IMR-90 (cell line): Measurements from ENCODE around the gene HSFX3. TPM values are rescaled to one million over a fixed set of nuclear protein-coding genes. Genes with fewer than 3 reads are reported as not detected.
"Not testable (repeated sequence)": the region's sequence is repeated elsewhere in the genome, so short reads cannot be mapped to it uniquely, and the experiment has no call there.

Source experiments
- ATAC-seq: fragments of 200-7000 bp; cut with Tn5 transposase; 2 replicates; pipeline ENCODE4 v1.9.1; 2020; ENCODE audit warnings: low read depth, mild to moderate bottlenecking, moderate library complexity
- BruUV-seq: library from RNA; stranded (reverse); fragments of 400-500 nt; replicated peaks from 2 replicates; lab custom pipeline; 2021; lab: Mats Ljungman, UMichigan
- CTCF ChIA-PET: fragments of 300-600 bp; formaldehyde crosslinking; extraction: SDS; loops from one replicate; lab custom pipeline; 2021; ENCODE audit warnings: antibody characterized with exemption; lab: Yijun Ruan, JAX
- POLR2A ChIA-PET: fragments of 300-600 bp; sonication (Branson Sonifier 250); formaldehyde crosslinking; loops from one replicate; lab custom pipeline; 2022; ENCODE audit warnings: antibody characterized with exemption; ENCODE audit not compliant: unreplicated experiment; lab: Charles Lee
- DNase-seq: peaks from one replicate; pipeline ENCODE4 v3.0.0; 2013
- H2AFZ ChIP-seq: replicated peaks from 2 replicates; pipeline ENCODE3; 2013; ENCODE audit warnings: low read length, mild to moderate bottlenecking; ENCODE audit not compliant: poor library complexity
- H2AK5ac ChIP-seq: 2 replicates; pipeline ENCODE4 v1.6.1; 2013; ENCODE audit warnings: low read depth, low read length, inconsistent platforms
- H2AK9ac ChIP-seq: replicated peaks from 2 replicates; pipeline ENCODE3; 2013; ENCODE audit warnings: mild to moderate bottlenecking, low read depth, low read length, moderate library complexity; ENCODE audit not compliant: poor library complexity
- H2BK120ac ChIP-seq: 2 replicates; pipeline ENCODE4 v1.6.1; 2013; ENCODE audit warnings: low read depth, low read length, inconsistent platforms
- H2BK15ac ChIP-seq: 3 replicates; pipeline ENCODE4 v1.6.1; 2013; ENCODE audit warnings: low read depth, low read length, inconsistent platforms
- H2BK20ac ChIP-seq: 2 replicates; pipeline ENCODE4 v1.6.1; 2013; ENCODE audit warnings: low read depth, mild to moderate bottlenecking, inconsistent platforms, low read length, moderate library complexity
- H2BK5ac ChIP-seq: 2 replicates; pipeline ENCODE4 v1.6.1; 2013; ENCODE audit warnings: mild to moderate bottlenecking, low read depth, low read length, inconsistent platforms; ENCODE audit not compliant: poor library complexity, severe bottlenecking
- H3K14ac ChIP-seq: replicated peaks from 2 replicates; pipeline ENCODE4 v1.6.1; 2013; ENCODE audit warnings: low read depth, low read length, inconsistent platforms
- H3K18ac ChIP-seq: 2 replicates; pipeline ENCODE4 v1.6.1; 2013; ENCODE audit warnings: low read depth, low read length, control low read depth
- H3K23ac ChIP-seq: 2 replicates; pipeline ENCODE4 v1.6.1; 2013; ENCODE audit warnings: low read depth, low read length, inconsistent platforms
- H3K27ac ChIP-seq: 2 replicates; pipeline ENCODE4 v1.5.1; 2013; ENCODE audit warnings: mild to moderate bottlenecking, control low read depth, low read length; ENCODE audit not compliant: insufficient read depth
- H3K27me3 ChIP-seq: 2 replicates; pipeline ENCODE4 v1.6.1; 2013; ENCODE audit warnings: low read length; ENCODE audit not compliant: control insufficient read depth, insufficient read depth
- H3K36me3 ChIP-seq: 2 replicates; pipeline ENCODE4 v1.6.1; 2013; ENCODE audit warnings: low read length, mixed read lengths; ENCODE audit not compliant: control insufficient read depth, insufficient read depth
- H3K4ac ChIP-seq: 2 replicates; pipeline ENCODE4 v1.6.1; 2013; ENCODE audit warnings: low read depth, low read length, inconsistent platforms
- H3K4me1 ChIP-seq: 2 replicates; pipeline ENCODE4 v1.6.1; 2013; ENCODE audit warnings: low read length, mixed read lengths; ENCODE audit not compliant: control insufficient read depth, insufficient read depth
- H3K4me2 ChIP-seq: 2 replicates; pipeline ENCODE4 v1.6.1; 2013; ENCODE audit warnings: low read depth, mild to moderate bottlenecking, control low read depth, low read length, moderate library complexity
- H3K4me3 ChIP-seq: 2 replicates; pipeline ENCODE4 v1.5.1; 2013; ENCODE audit warnings: low read depth, mild to moderate bottlenecking, control low read depth, low read length, moderate library complexity; ENCODE audit not compliant: insufficient read depth
- H3K56ac ChIP-seq: 2 replicates; pipeline ENCODE4 v1.6.1; 2013; ENCODE audit warnings: low read length, inconsistent platforms; ENCODE audit not compliant: insufficient read depth; ENCODE audit errors: extremely low read depth
- H3K79me1 ChIP-seq, 2 experiments: 2 replicates each; pipeline ENCODE4 v1.6.1; 2013; ENCODE audit warnings: low read length in 2 of 2, inconsistent platforms in 1 of 2, low read depth in 1 of 2
- H3K9ac ChIP-seq: 2 replicates; pipeline ENCODE4 v1.6.1; 2013; ENCODE audit warnings: low read depth, low read length, control low read depth
- H3K9me1 ChIP-seq: 2 replicates; pipeline ENCODE4 v1.6.1; 2013; ENCODE audit warnings: low read length, inconsistent platforms; ENCODE audit not compliant: insufficient read depth
- H3K9me3 ChIP-seq: 2 replicates; pipeline ENCODE4 v1.6.1; 2013; ENCODE audit warnings: low read length; ENCODE audit not compliant: control insufficient read depth, insufficient read depth
- H4K20me1 ChIP-seq: 2 replicates; pipeline ENCODE4 v1.6.1; 2013; ENCODE audit warnings: low read length, inconsistent platforms; ENCODE audit not compliant: insufficient read depth
- H4K5ac ChIP-seq: 2 replicates; pipeline ENCODE4 v1.6.1; 2013; ENCODE audit warnings: mild to moderate bottlenecking, low read depth, low read length, control low read depth
- H4K8ac ChIP-seq, 2 experiments: 2 replicates each; pipeline ENCODE4 v1.6.1; 2013; ENCODE audit warnings: low read depth in 2 of 2, low read length in 2 of 2, control low read depth in 1 of 2, inconsistent platforms in 1 of 2
- H4K91ac ChIP-seq: 2 replicates; pipeline ENCODE4 v1.6.1; 2013; ENCODE audit warnings: low read depth, low read length, inconsistent platforms; ENCODE audit not compliant: insufficient read depth
- WGBS, 2 experiments: methylation state at CpG; one replicate each; pipeline versions ENCODE4 v1.1.5 to v1.1.7; 2013; ENCODE audit warnings: missing lambda C conversion rate in 2 of 2; ENCODE audit not compliant: insufficient read length in 1 of 2; ENCODE audit errors: extremely low coverage in 2 of 2; 5-methylcytosine and 5-hydroxymethylcytosine counted together
- dilution Hi-C: fragments of 300-500 bp; cut with HindIII; formaldehyde crosslinking; loops from one replicate; pipeline ENCODE4 v1.14.3; 2018; ENCODE audit warnings: low sequenced_read_pairs; ENCODE audit not compliant: unreplicated experiment
- in situ Hi-C: fragments of 300-500 bp; cut with MboI; formaldehyde crosslinking; loops from 3 replicates; pipeline ENCODE4 v1.14.3; 2019; ENCODE audit warnings: low sequenced_read_pairs, inconsistent platforms, mixed read lengths
- intact Hi-C: fragments of 100-400 bp; cut with micrococcal nuclease; formaldehyde crosslinking; loops from 2 replicates; pipeline ENCODE4 v1.10.0; 2022
- polyA plus RNA-seq, 3 experiments: library from polyadenylated mRNA; depleted of rRNA; stranded (reverse); fragments of >200 nt; gene quantifications; 2 replicates each; pipeline ENCODE4 v1.2.3, GENCODE V29; 2012; ENCODE audit warnings: low replicate concordance in 1 of 3
- total RNA-seq: library from RNA; depleted of rRNA; stranded (reverse); fragments of >200 nt; gene quantifications from 2 replicates; pipeline ENCODE4 v1.2.3, GENCODE V29; 2012

Gene HSFX3
- total and polyA plus RNA-seq, 2 of the 4 experiments (the other 2 are of a cell fraction): not detected

DNA sequence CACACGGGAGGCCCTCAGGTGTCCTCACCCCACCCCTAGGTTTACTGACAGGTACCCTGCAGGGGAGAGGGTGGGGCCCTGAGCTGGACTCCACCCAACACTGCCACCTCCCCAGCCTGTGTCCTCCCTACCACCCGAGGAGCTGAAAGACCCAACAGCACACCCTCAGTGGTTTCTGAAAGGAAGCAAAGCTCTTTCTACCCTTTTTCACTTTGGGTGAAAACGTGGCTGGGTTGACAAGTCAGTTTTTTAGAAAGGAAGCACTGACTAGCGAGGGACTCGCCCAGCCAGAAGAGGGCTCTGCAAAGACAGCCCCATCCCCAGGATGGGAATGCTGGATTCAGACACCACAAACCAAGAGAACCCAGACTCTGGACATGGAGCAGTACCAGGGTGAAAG lies 46.8 kb downstream of the HSFX3 start:
- H3K4me1 ChIP-seq, H3K4ac ChIP-seq, H3K23ac ChIP-seq, H2AFZ ChIP-seq, H3K4me3 ChIP-seq, POLR2A ChIA-PET, H3K56ac ChIP-seq, H2BK20ac ChIP-seq, H4K91ac ChIP-seq, H3K18ac ChIP-seq, H4K20me1 ChIP-seq, H3K9me3 ChIP-seq, H3K27me3 ChIP-seq, intact Hi-C loops, BruUV-seq, H3K9me1 ChIP-seq, DNase-seq, H2AK5ac ChIP-seq, H4K5ac ChIP-seq, ATAC-seq, H2AK9ac ChIP-seq, H4K8ac ChIP-seq, CTCF ChIA-PET, H3K4me2 ChIP-seq, H2BK120ac ChIP-seq, dilution Hi-C loops, H3K27ac ChIP-seq, H2BK15ac ChIP-seq, H3K14ac ChIP-seq, H2BK5ac ChIP-seq, H3K9ac ChIP-seq: not testable (repeated sequence)
- Histone ChIP-seq H3K79me1 (peaks cover 7 to 14% of the 10 kb centered on the region in 2 experiments; a peak in 3 of 4 replicates), H3K36me3 (peaks cover 15% of the 10 kb centered on the region; the same call in 1 of the 2 replicates)
- no CpG with 5 or more reads among the region's 5 CpGs for WGBS, 2 experiments
- in situ Hi-C loops: loop anchor here (25.0 kb wide), 1 partner anchor 1234 kb away; no protein-coding TSS in a partner anchor
